ENCODE data around the gene SLC25A20. TPM values are rescaled to one million over a fixed set of nuclear protein-coding genes. Genes with fewer than 3 reads are reported as not detected.
A peak's percentile ranks its signal among the peaks of the same experiment; 100 is the strongest.

SLC25A20 gene
- total and polyA plus RNA-seq, 2 of the 4 experiments (the other 2 are of a cell fraction) = 23.8 to 27.1 TPM

- Histone ChIP-seq H3K18ac (ENCODE audit: low read depth, low read length) (peak overlapping the region; percentile 40; the same call in 1 of the 2 replicates), H3K9ac (ENCODE audit: low read depth, low read length) (no peak overlapping the region), H2BK15ac (ENCODE audit: low read depth, low read length) (no peak overlapping the region; the same call in 2 of the 3 replicates), H3K9me3 (ENCODE audit: control insufficient read depth, insufficient read depth, low read length) (no peaks in the 10 kb centered on the region), H2AFZ (replicated peaks; ENCODE audit: low read length, poor library complexity) (peak overlapping the region; percentile 54), H3K9me1 (ENCODE audit: insufficient read depth, low read length) (peaks cover 7% of the 10 kb centered on the region; the same call in 1 of the 2 replicates), H3K79me1 (ENCODE audit: low read depth in 1 of 2, low read length in 2 of 2) (peaks cover 30 to 75% of the 10 kb centered on the region in 2 experiments), H3K27ac (ENCODE audit: insufficient read depth, low read length) (peak overlapping the region; percentile 36; the same call in 1 of the 2 replicates), H3K36me3 (ENCODE audit: control insufficient read depth, insufficient read depth, low read length) (no peaks in the 10 kb centered on the region), H3K4ac (ENCODE audit: low read depth, low read length) (peak overlapping the region; percentile 70; the same call in 1 of the 2 replicates), H2BK20ac (ENCODE audit: low read depth, low read length) (no peak overlapping the region), H2BK120ac (ENCODE audit: low read depth, low read length) (peak overlapping the region; percentile 63; the same call in 1 of the 2 replicates), H3K4me1 (ENCODE audit: control insufficient read depth, insufficient read depth, low read length) (peaks cover 5% of the 10 kb centered on the region; the same call in 1 of the 2 replicates), H3K23ac (ENCODE audit: low read depth, low read length) (no peak overlapping the region), H3K4me3 (ENCODE audit: insufficient read depth, low read depth, low read length) (no peak overlapping the region), H4K20me1 (ENCODE audit: insufficient read depth, low read length) (peaks cover 4% of the 10 kb centered on the region; the same call in 1 of the 2 replicates), H3K27me3 (ENCODE audit: control insufficient read depth, insufficient read depth, low read length) (no peaks in the 10 kb centered on the region), H2AK9ac (replicated peaks; ENCODE audit: low read depth, low read length, poor library complexity) (no peak overlapping the region), H2AK5ac (ENCODE audit: low read depth, low read length) (no peak overlapping the region), H2BK5ac (ENCODE audit: low read depth, low read length, poor library complexity, severe bottlenecking) (peak overlapping the region; percentile 44), H3K56ac (ENCODE audit: extremely low read depth, insufficient read depth, low read length) (no peak overlapping the region), H4K5ac (ENCODE audit: low read depth, low read length) (peak overlapping the region; percentile 62; the same call in 1 of the 2 replicates), H4K91ac (ENCODE audit: insufficient read depth, low read depth, low read length) (peak overlapping the region; percentile 33; the same call in 1 of the 2 replicates), H4K8ac (ENCODE audit: low read depth in 2 of 2, low read length in 2 of 2) (peak overlapping the region in 1 of 2 experiments; percentile 79; a peak in 2 of 4 replicates), H3K14ac (replicated peaks; ENCODE audit: low read depth, low read length) (0 out of 2 replicates have a peak overlapping the region, but pooled peaks have one; percentile 47), H3K4me2 (ENCODE audit: low read depth, low read length) (no peak overlapping the region)
- CTCF ChIA-PET = no interaction called here
- dilution Hi-C loops (cut with HindIII; ENCODE audit: low sequenced_read_pairs, unreplicated experiment) = no loop called here
- TF ChIP-seq USF2 (IDR thresholded peaks at IDR 0.05; ENCODE audit: low read depth, low read length) (peak; percentile 59; the same call in 1 of the 2 replicates), BHLHE40 (IDR thresholded peaks at IDR 0.05; ENCODE audit: low read depth, low read length) (no peak), MAZ (IDR thresholded peaks at IDR 0.05; ENCODE audit: borderline replicate concordance, low read depth, low read length) (peak; percentile 25; the same call in 1 of the 2 replicates), RAD21 (IDR thresholded peaks at IDR 0.05; ENCODE audit: low read length) (no peak), CTCF (conservative IDR thresholded peaks at IDR 0.05; ENCODE audit: low read depth, low read length) (no peak), NFE2L2 (IDR thresholded peaks at IDR 0.05; ENCODE audit: low read depth, low read length) (no peak), MXI1 (IDR thresholded peaks at IDR 0.05; ENCODE audit: borderline replicate concordance, low read depth, low read length) (no peak), CEBPB (IDR thresholded peaks at IDR 0.05; ENCODE audit: low read depth, low read length) (no peak), MAFK (IDR thresholded peaks at IDR 0.05; ENCODE audit: low read depth, low read length) (no peak), CHD1 (IDR thresholded peaks at IDR 0.05; ENCODE audit: low read depth, low read length) (no peak)
- POLR2A ChIA-PET (ENCODE audit: unreplicated experiment) = no interaction called here
- ATAC-seq (ENCODE audit: low read depth) (peak; percentile 99), DNase-seq (peak; percentile 96)
- BruUV-seq (replicated peaks) = no TSS peak
- in situ Hi-C loops (cut with MboI; ENCODE audit: low sequenced_read_pairs) = no loop called here
- 20% methylated on average over 1 of the region's 2 CpGs; no CpG with 5 or more reads in 1 of the 2 experiments for WGBS, 2 experiments (ENCODE audit: extremely low coverage in 2 of 2, insufficient read length in 1 of 2)
- intact Hi-C loops (cut with micrococcal nuclease) = loop anchor here (2.0 kb wide), 1 partner anchor 20 kb away; the partner anchor contains the start of gene PRKAR2A
These were observed 72.2 kb downstream of the SLC25A20 start for GRCh38 chr3:48826451-48826850.
